H1 (cell line): ENCODE measurements around the gene NMUR1. TPM values are rescaled to one million over a fixed set of nuclear protein-coding genes. Genes with fewer than 3 reads are reported as not detected.
"Not testable (repeated sequence)": the region's sequence is repeated elsewhere in the genome, so short reads cannot be mapped to it uniquely, and the experiment has no call there.

Source experiments
- CTCF ChIA-PET: fragments of 300-600 bp; sonication (Branson Sonifier 250); formaldehyde crosslinking; loops from one replicate; lab custom pipeline; 2021; ENCODE audit not compliant: partially characterized antibody; lab: Charles Lee
- POLR2A ChIA-PET: fragments of 300-600 bp; sonication (Branson Sonifier 250); formaldehyde crosslinking; loops from one replicate; lab custom pipeline; 2021; ENCODE audit warnings: inconsistent platforms; ENCODE audit not compliant: partially characterized antibody; lab: Charles Lee
- DNase-seq, 2 experiments: peaks; one replicate each; pipeline versions ENCODE4 v3.0.0 to v3.0.0-alpha.2; 2010 to 2022; ENCODE audit warnings: low spot score in 2 of 2, low read depth in 1 of 2, mixed read lengths in 1 of 2
- FAIRE-seq: peaks from 2 replicates; lab custom pipeline; 2011; peaks lifted over from hg19 to GRCh38; lab: Jason Lieb, UNC
- H2AFZ ChIP-seq: 2 replicates; pipeline ENCODE4 v1.8.1; 2012; ENCODE audit warnings: low read length, inconsistent platforms
- H2AK5ac ChIP-seq: 2 replicates; pipeline ENCODE4 v1.6.1; 2013; ENCODE audit warnings: low read depth, low read length
- H2BK120ac ChIP-seq: replicated peaks from 2 replicates; pipeline ENCODE3; 2013; ENCODE audit warnings: low read depth, low read length, inconsistent platforms
- H2BK12ac ChIP-seq: 2 replicates; pipeline ENCODE4 v1.6.1; 2013; ENCODE audit warnings: low read depth, low read length
- H2BK15ac ChIP-seq: 2 replicates; pipeline ENCODE4 v1.6.1; 2013; ENCODE audit warnings: low read length
- H2BK20ac ChIP-seq: 2 replicates; pipeline ENCODE4 v1.6.1; 2013; ENCODE audit warnings: low read length
- H2BK5ac ChIP-seq: 2 replicates; pipeline ENCODE4 v1.6.1; 2013; ENCODE audit warnings: low read depth, low read length
- H3K14ac ChIP-seq: 2 replicates; pipeline ENCODE4 v1.6.1; 2013; ENCODE audit warnings: inconsistent platforms; ENCODE audit not compliant: insufficient read length
- H3K18ac ChIP-seq: 2 replicates; pipeline ENCODE4 v1.6.1; 2013; ENCODE audit warnings: low read length; ENCODE audit errors: extremely low read depth
- H3K23ac ChIP-seq: 2 replicates; pipeline ENCODE4 v1.6.1; 2013; ENCODE audit warnings: inconsistent platforms; ENCODE audit not compliant: insufficient read length
- H3K23me2 ChIP-seq: 2 replicates; pipeline ENCODE4 v1.6.1; 2013; ENCODE audit warnings: low read depth, low read length
- H3K27ac ChIP-seq: 2 replicates; pipeline ENCODE4 v1.6.1; 2011; ENCODE audit warnings: low read depth, low read length, inconsistent platforms
- H3K27me3 ChIP-seq, 4 experiments: replicated peaks in 1 of 4; 1 replicate in 1 of 4; 2 replicates in 3 of 4; pipeline versions ENCODE4 v1.6.1 to v1.8.1; 2011 to 2013; ENCODE audit warnings: low read length in 3 of 4, mild to moderate bottlenecking in 3 of 4, inconsistent platforms in 2 of 4, mixed read lengths in 2 of 4, moderate library complexity in 1 of 4; ENCODE audit not compliant: control insufficient read depth in 3 of 4, insufficient read depth in 3 of 4; ENCODE audit errors: extremely low read depth in 1 of 4
- H3K36me3 ChIP-seq, 4 experiments: 2 replicates each; pipeline versions ENCODE4 v1.6.1 to v1.8.1; 2011 to 2013; ENCODE audit warnings: mild to moderate bottlenecking in 4 of 4, low read length in 3 of 4, moderate library complexity in 2 of 4, control low read depth in 1 of 4, inconsistent platforms in 1 of 4; ENCODE audit not compliant: insufficient read depth in 4 of 4, control insufficient read depth in 2 of 4
- H3K4ac ChIP-seq: replicated peaks from 2 replicates; pipeline ENCODE3; 2013; ENCODE audit warnings: low read length, low read depth, mixed read lengths, inconsistent platforms; ENCODE audit not compliant: insufficient read length
- H3K4me1 ChIP-seq, 4 experiments: replicated peaks in 1 of 4; 1 replicate in 1 of 4; 2 replicates in 3 of 4; pipeline versions ENCODE4 v1.6.1 to v1.8.1; 2011 to 2013; ENCODE audit warnings: low read length in 3 of 4, inconsistent platforms in 2 of 4, mixed read lengths in 1 of 4; ENCODE audit not compliant: insufficient read depth in 4 of 4, control insufficient read depth in 3 of 4
- H3K4me2 ChIP-seq, 2 experiments: 2 replicates each; pipeline versions ENCODE4 v1.6.1 to v1.8.1; 2011 to 2013; ENCODE audit warnings: low read depth in 2 of 2, low read length in 2 of 2, control low read depth in 1 of 2, inconsistent platforms in 1 of 2, mild to moderate bottlenecking in 1 of 2; ENCODE audit not compliant: insufficient read depth in 1 of 2
- H3K4me3 ChIP-seq, 4 experiments: fragments of 200-600, 300-600 bp in 1 of 4; sonication (generic), shearing (Covaris generic), sonication (Bioruptor Twin) in 1 of 4; 2 replicates each; pipeline versions ENCODE4 v1.5.1 to v1.8.1; 2011 to 2016; ENCODE audit warnings: low read length in 4 of 4, low read depth in 3 of 4, control low read depth in 2 of 4, inconsistent platforms in 2 of 4, mild to moderate bottlenecking in 2 of 4, mixed read lengths in 1 of 4, moderate library complexity in 1 of 4; ENCODE audit not compliant: insufficient read depth in 2 of 4; ENCODE audit errors: extremely low read depth in 1 of 4
- H3K56ac ChIP-seq: replicated peaks from 2 replicates; pipeline ENCODE3; 2013; ENCODE audit warnings: low read depth, mild to moderate bottlenecking, mixed read lengths, low read length, inconsistent platforms; ENCODE audit not compliant: insufficient read length
- H3K79me1 ChIP-seq: 2 replicates; pipeline ENCODE4 v1.6.1; 2013; ENCODE audit warnings: low read depth, low read length, control low read depth
- H3K79me2 ChIP-seq, 2 experiments: 2 replicates each; pipeline versions ENCODE4 v1.6.1 to v1.8.1; 2012 to 2013; ENCODE audit warnings: low read length in 2 of 2, mild to moderate bottlenecking in 2 of 2, inconsistent platforms in 1 of 2; ENCODE audit not compliant: insufficient read depth in 2 of 2, control insufficient read depth in 1 of 2
- H3K9ac ChIP-seq, 4 experiments: replicated peaks in 1 of 4; 1 replicate in 1 of 4; 2 replicates in 3 of 4; pipeline versions ENCODE4 v1.6.1 to v1.8.1; 2011 to 2013; ENCODE audit warnings: low read depth in 3 of 4, low read length in 3 of 4, control low read depth in 2 of 4, mild to moderate bottlenecking in 2 of 4, moderate library complexity in 2 of 4, inconsistent platforms in 1 of 4; ENCODE audit errors: extremely low read depth in 1 of 4
- H3K9me3 ChIP-seq, 2 experiments: 2 replicates each; pipeline versions ENCODE4 v1.6.1 to v1.8.1; 2012 to 2013; ENCODE audit warnings: mild to moderate bottlenecking in 2 of 2, moderate library complexity in 2 of 2, control low read depth in 1 of 2, inconsistent platforms in 1 of 2, low read depth in 1 of 2, low read length in 1 of 2, mixed read lengths in 1 of 2; ENCODE audit not compliant: insufficient read depth in 2 of 2
- H4K20me1 ChIP-seq, 2 experiments: replicated peaks in 1 of 2; 2 replicates each; pipeline versions ENCODE3 to v1.8.1; 2011 to 2013; ENCODE audit warnings: inconsistent platforms in 2 of 2, low read length in 2 of 2, mild to moderate bottlenecking in 1 of 2; ENCODE audit not compliant: insufficient read depth in 2 of 2, control insufficient read depth in 1 of 2
- H4K5ac ChIP-seq: 2 replicates; pipeline ENCODE4 v1.6.1; 2013; ENCODE audit warnings: low read length, low read depth, mixed read lengths, inconsistent platforms; ENCODE audit not compliant: insufficient read length
- H4K8ac ChIP-seq: 2 replicates; pipeline ENCODE4 v1.8.0; 2013; ENCODE audit warnings: mild to moderate bottlenecking, moderate library complexity, low read length, inconsistent platforms; ENCODE audit not compliant: insufficient read depth; ENCODE audit errors: extremely low read depth
- H4K91ac ChIP-seq: replicated peaks from 2 replicates; pipeline ENCODE3; 2013; ENCODE audit warnings: low read length, mixed read lengths, inconsistent platforms; ENCODE audit not compliant: insufficient read length
- WGBS, 2 experiments: shearing (Covaris generic) in 1 of 2; methylation state at CpG; one replicate each; pipeline versions ENCODE4 v1.1.6 to v1.1.7; 2013 to 2015; ENCODE audit warnings: low lambda C conversion rate in 2 of 2, mixed read lengths in 2 of 2, inconsistent platforms in 1 of 2, low coverage in 1 of 2, missing lambda C conversion rate in 1 of 2; ENCODE audit not compliant: insufficient replicate concordance in 2 of 2, insufficient coverage in 1 of 2, insufficient read length in 1 of 2; ENCODE audit errors: extremely low coverage in 1 of 2, missing lambda C conversion rate in 1 of 2; 5-methylcytosine and 5-hydroxymethylcytosine counted together
- polyA plus RNA-seq, 7 experiments: library from polyadenylated mRNA; depleted of rRNA in 3 of 7; stranded (reverse) in 5 of 7; unstranded in 2 of 7; fragments of >200 nt in 5 of 7; fragments of 200-250 nt in 2 of 7; gene quantifications; 1 replicate in 5 of 7; 2 replicates in 1 of 7; 4 replicates in 1 of 7; pipeline versions ENCODE4 v1.2.1 to v1.2.3, GENCODE V29; 2011 to 2013; ENCODE audit warnings: missing spikeins in 2 of 7, mixed read lengths in 2 of 7
- total RNA-seq: library from RNA; stranded (reverse); fragmentation: NEBNext Ultra II Directional; extraction: Animal tissue kit (Norgen Biotek cat#: 25700); gene quantifications from 2 replicates; pipeline ENCODE4 v1.2.1, GENCODE V29; 2021

Gene NMUR1
- total and polyA plus RNA-seq, 2 of the 8 experiments (the other 6 are each of a cell fraction or from before 2014, with no cell fraction given), result 0.56 to 1.5 TPM

DNA sequence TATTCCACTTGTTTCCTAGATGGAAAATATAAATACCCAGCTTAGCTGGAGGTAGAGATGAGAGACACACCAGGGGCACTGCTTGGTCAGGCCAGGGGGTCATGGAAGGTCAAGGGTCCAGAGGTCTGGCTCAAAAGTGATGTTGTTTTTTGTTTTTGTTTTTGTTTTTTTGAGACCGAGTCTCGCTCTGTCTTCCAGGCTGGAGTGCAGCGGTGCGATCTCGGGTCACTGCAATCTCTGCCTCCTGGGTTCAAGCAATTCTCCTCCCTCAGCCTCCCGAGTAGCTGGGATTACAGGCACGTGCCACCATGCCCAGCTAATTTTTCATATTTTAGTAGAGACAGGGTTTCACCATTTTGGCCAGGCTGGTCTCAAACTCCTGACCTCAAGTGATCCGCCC lies 26.3 kb upstream of the NMUR1 start:
- H3K18ac ChIP-seq, H3K23ac ChIP-seq, H3K4me2 ChIP-seq, H2BK120ac ChIP-seq, H3K79me2 ChIP-seq, H3K23me2 ChIP-seq, H3K56ac ChIP-seq, H4K5ac ChIP-seq, H3K4me1 ChIP-seq, DNase-seq, H4K8ac ChIP-seq, H2BK20ac ChIP-seq, H2BK15ac ChIP-seq, H2AK5ac ChIP-seq, H3K9ac ChIP-seq, H3K27me3 ChIP-seq, H3K4ac ChIP-seq, H3K36me3 ChIP-seq, H3K4me3 ChIP-seq, H4K20me1 ChIP-seq, H3K27ac ChIP-seq, H2BK5ac ChIP-seq, H2BK12ac ChIP-seq, FAIRE-seq, H2AFZ ChIP-seq, H3K14ac ChIP-seq, H4K91ac ChIP-seq, H3K79me1 ChIP-seq: not testable (repeated sequence)
- peaks cover 0 to 11% of the 10 kb centered on the region in 2 experiments; a peak in 2 of 4 replicates for H3K9me3 ChIP-seq
- 90% methylated on average over 8 of the region's 8 CpGs; no CpG with 5 or more reads in 1 of the 2 experiments for WGBS, 2 experiments
- ChIA-PET POLR2A (interaction anchor here (0.9 to 1.3 kb wide), 2 partner anchors 59 to 92 kb away, joined by 3 read pairs; partner anchors contain the start of gene NCL), CTCF (interaction anchor here (0.6 to 7.2 kb wide), 18 partner anchors 9 to 139 kb away, joined by 3 to 49 read pairs (median 4); partner anchors contain the start of gene NMUR1)
